HEK293T (cell line): ENCODE measurements around the gene CASP2.

Experiments used
- ARNT ChIP-seq: fragments of 450-650 bp; IDR thresholded peaks from 2 replicates; pipeline ENCODE4 v1.6.1; 2017; ENCODE audit warnings: mild to moderate bottlenecking
- LEF1 ChIP-seq: fragments of 450-650 bp; IDR thresholded peaks from 2 replicates; pipeline ENCODE4 v1.6.1; 2017; ENCODE audit warnings: mild to moderate bottlenecking, borderline replicate concordance
- SUZ12 ChIP-seq: fragments of 450-650 bp; IDR thresholded peaks from 2 replicates; pipeline ENCODE4 v1.6.1; 2016; ENCODE audit warnings: mild to moderate bottlenecking

GRCh38 chr7:143347950-143348349 lies 59.8 kb downstream of the CASP2 start:
- TF ChIP-seq LEF1 = no peak
- TF ChIP-seq SUZ12 = no peak
- TF ChIP-seq ARNT = no peak
